SU-DHL-6 (cell line): Measurements from ENCODE around the gene ZNF316.

ENCODE experiments used
- H2AFZ ChIP-seq: fragments of 200-600 bp; sonication (generic); 2 replicates; pipeline ENCODE4 v1.6.1; 2014; ENCODE audit warnings: low read depth, mild to moderate bottlenecking, moderate library complexity, mixed read lengths, antibody characterized with exemption, low read length; ENCODE audit not compliant: severe bottlenecking
- H3F3A ChIP-seq: fragments of 200-600 bp; shearing (Covaris generic); 2 replicates; pipeline ENCODE4 v1.6.0; 2016; ENCODE audit warnings: antibody characterized with exemption, mild to moderate bottlenecking; ENCODE audit not compliant: insufficient read depth
- H3K27ac ChIP-seq: fragments of 200-600 bp; sonication (generic); 2 replicates; pipeline ENCODE4 v1.5.1; 2016; ENCODE audit warnings: low read depth, mild to moderate bottlenecking, low read length, moderate library complexity, mixed read lengths
- H3K27me3 ChIP-seq: fragments of 200-600 bp; sonication (generic), shearing (Covaris generic); 2 replicates; pipeline ENCODE4 v1.6.0; 2014; ENCODE audit warnings: mild to moderate bottlenecking, low read length
- H3K36me3 ChIP-seq: fragments of 200-600 bp; sonication (generic); 2 replicates; pipeline ENCODE4 v1.6.1; 2014; ENCODE audit warnings: mild to moderate bottlenecking, low read length, mixed read lengths
- H3K4me2 ChIP-seq: fragments of 300-600, 200-600 bp; shearing (Covaris generic), sonication (generic); 2 replicates; pipeline ENCODE4 v1.6.0; 2014; ENCODE audit warnings: low read length, low read depth, mild to moderate bottlenecking; ENCODE audit not compliant: poor library complexity, severe bottlenecking
- H3K4me3 ChIP-seq: fragments of 200-600 bp; sonication (generic); 2 replicates; pipeline ENCODE4 v1.5.1; 2014; ENCODE audit warnings: antibody characterized with exemption, low read length, mild to moderate bottlenecking, mixed read lengths; ENCODE audit not compliant: insufficient read depth, poor library complexity, severe bottlenecking
- H3K79me2 ChIP-seq: fragments of 200-600 bp; sonication (generic); 2 replicates; pipeline ENCODE4 v1.6.1; 2014; ENCODE audit warnings: mild to moderate bottlenecking, low read length, moderate library complexity; ENCODE audit not compliant: insufficient read depth
- H3K9ac ChIP-seq: fragments of 200-600 bp; sonication (generic); 2 replicates; pipeline ENCODE4 v1.7.0; 2014; ENCODE audit warnings: mild to moderate bottlenecking, low read length
- H3K9me2 ChIP-seq: fragments of 200-600 bp; sonication (generic); replicated peaks from 2 replicates; pipeline ENCODE4 v1.6.1; 2014; ENCODE audit warnings: low read length; ENCODE audit not compliant: insufficient read depth
- H3K9me3 ChIP-seq: fragments of 200-600 bp; sonication (generic); 2 replicates; pipeline ENCODE4 v1.6.1; 2014; ENCODE audit warnings: low read length, mixed read lengths; ENCODE audit not compliant: insufficient read depth
- H4K20me1 ChIP-seq: fragments of 200-600 bp; sonication (generic); 2 replicates; pipeline ENCODE4 v1.6.1; 2014; ENCODE audit warnings: low read depth, mild to moderate bottlenecking, antibody characterized with exemption, low read length, moderate library complexity, mixed read lengths
- CTCF ChIP-seq: fragments of 200-600 bp; sonication (generic); IDR thresholded peaks from one replicate; pipeline ENCODE4 v1.5.1; 2017; ENCODE audit warnings: antibody characterized with exemption, mild to moderate bottlenecking, low read length, moderate library complexity; ENCODE audit not compliant: insufficient read depth, poor library complexity, severe bottlenecking
- EZH2phosphoT487 ChIP-seq: fragments of 200-600 bp; sonication (generic), shearing (Covaris generic); conservative IDR thresholded peaks from 2 replicates; pipeline ENCODE4 v1.6.1; 2018; ENCODE audit warnings: mild to moderate bottlenecking, antibody characterized with exemption, low read length, moderate library complexity, mixed read lengths

The ZNF316 gene

GRCh38 chr7:6642239-6642839 lies 5.2 kb downstream of the ZNF316 start:
- Histone ChIP-seq H3K79me2 (peaks cover 28% of the 10 kb centered on the region), H2AFZ (no peak overlapping the region), H3K36me3 (no peaks in the 10 kb centered on the region), H3K4me3 (no peak overlapping the region), H3K27me3 (no peaks in the 10 kb centered on the region), H3K9ac (no peak overlapping the region), H3K9me3 (no peaks in the 10 kb centered on the region), H3K27ac (no peak overlapping the region), H4K20me1 (no peaks in the 10 kb centered on the region), H3F3A (no peaks in the 10 kb centered on the region), H3K9me2 (no peaks in the 10 kb centered on the region), H3K4me2 (no peak overlapping the region)
- no peak for TF ChIP-seq EZH2phosphoT487
- TF ChIP-seq CTCF = no peak

GRCh38 chr7:6642861-6643640 lies 5.9 kb downstream of the ZNF316 start:
- Histone ChIP-seq H3K79me2 (peaks cover 25% of the 10 kb centered on the region), H3K36me3 (no peaks in the 10 kb centered on the region), H3K27ac (no peak overlapping the region), H3K9ac (no peak overlapping the region), H3F3A (no peaks in the 10 kb centered on the region), H3K4me3 (no peak overlapping the region), H3K27me3 (no peaks in the 10 kb centered on the region), H3K4me2 (no peak overlapping the region), H2AFZ (no peak overlapping the region), H4K20me1 (no peaks in the 10 kb centered on the region), H3K9me2 (no peaks in the 10 kb centered on the region), H3K9me3 (no peaks in the 10 kb centered on the region)
- TF ChIP-seq CTCF (no peak), EZH2phosphoT487 (no peak)

GRCh38 chr7:6643915-6644625 lies 7.0 kb downstream of the ZNF316 start:
- peaks cover 15% of the 10 kb centered on the region for H3K79me2 ChIP-seq

More at GRCh38 chr7:6643915-6644625, 7.0 kb downstream of the ZNF316 start:
- Histone ChIP-seq H3K9ac (no peak overlapping the region), H3K9me2 (no peaks in the 10 kb centered on the region), H3K4me2 (no peak overlapping the region), H3K27ac (no peak overlapping the region), H3F3A (no peaks in the 10 kb centered on the region), H2AFZ (no peak overlapping the region), H4K20me1 (no peaks in the 10 kb centered on the region), H3K4me3 (no peak overlapping the region), H3K9me3 (no peaks in the 10 kb centered on the region), H3K36me3 (no peaks in the 10 kb centered on the region), H3K27me3 (no peaks in the 10 kb centered on the region)
- no peak for TF ChIP-seq CTCF
- no peak for TF ChIP-seq EZH2phosphoT487
